DMS79 (cell line): ENCODE measurements around the gene SNX17.

Experiments
- DNase-seq: peaks from one replicate; lab custom pipeline; 2025; lab: John Stamatoyannopoulos, UW

The SNX17 gene

DNA sequence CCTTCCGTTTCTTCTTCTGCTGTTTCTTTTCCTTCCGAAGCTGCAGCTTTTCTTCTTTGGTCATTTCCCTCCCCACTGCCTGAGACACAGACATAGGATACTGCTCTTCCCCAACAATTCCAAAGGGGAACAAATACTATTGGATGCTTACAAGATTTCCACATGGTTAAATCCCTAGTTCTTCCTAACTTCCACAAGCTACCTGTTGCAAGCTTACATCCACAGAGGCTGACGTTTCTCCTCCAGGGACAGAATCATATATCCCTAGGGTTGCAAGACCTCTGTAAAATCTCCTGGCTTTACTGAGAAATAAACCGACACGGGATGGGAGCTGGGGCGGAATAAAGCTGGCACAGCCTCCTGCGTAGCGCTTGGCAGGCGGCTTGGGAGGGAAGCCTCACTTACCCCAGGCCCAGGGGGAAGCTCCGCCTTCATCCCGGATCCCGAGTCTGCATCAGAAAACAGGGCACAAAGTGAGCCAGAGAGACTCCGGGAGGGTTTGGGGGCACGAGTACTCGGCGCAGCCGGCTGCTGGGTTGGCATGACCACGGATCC is 868 bp upstream of the SNX17 start:
- no peak for DNase-seq

DNA sequence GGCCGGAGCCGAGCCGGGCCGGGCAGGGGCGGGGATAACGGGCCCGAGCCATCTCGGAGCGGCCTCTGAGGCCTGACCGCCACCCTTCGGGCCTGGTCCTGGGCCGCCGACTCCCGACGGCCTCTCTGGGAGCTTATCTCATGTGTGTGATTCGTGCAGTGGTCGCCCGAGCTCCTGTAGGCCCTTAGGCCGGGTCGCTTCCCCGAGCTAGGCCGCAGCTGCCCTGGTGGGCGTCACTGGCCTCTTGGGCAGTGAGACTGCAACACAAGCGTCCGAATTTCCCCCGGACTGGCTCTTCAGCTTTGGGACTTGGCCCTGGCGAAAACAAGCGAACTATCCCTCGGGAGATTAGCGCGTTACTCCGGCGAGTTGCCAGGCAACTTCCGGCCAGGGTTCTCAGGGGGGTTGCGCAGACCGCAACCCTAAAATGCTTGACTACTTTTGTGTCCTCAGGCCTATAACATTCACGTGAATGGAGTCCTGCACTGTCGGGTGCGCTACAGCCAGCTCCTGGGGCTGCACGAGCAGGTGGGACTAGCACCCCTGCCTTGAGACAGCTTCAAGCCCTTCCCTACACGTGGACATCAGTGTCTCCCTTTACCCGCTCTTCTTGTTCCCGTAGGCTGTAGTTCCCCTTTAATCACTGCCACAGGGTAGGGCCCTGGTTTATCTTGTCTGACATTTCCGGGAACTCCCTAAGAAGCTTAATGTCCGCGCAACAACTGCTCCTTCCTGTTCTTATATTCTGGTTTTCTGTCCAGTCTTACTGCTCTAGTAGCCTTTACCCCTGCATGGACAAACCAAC is 602 bp downstream of the SNX17 start:
- DNase-seq, result no peak

DNA sequence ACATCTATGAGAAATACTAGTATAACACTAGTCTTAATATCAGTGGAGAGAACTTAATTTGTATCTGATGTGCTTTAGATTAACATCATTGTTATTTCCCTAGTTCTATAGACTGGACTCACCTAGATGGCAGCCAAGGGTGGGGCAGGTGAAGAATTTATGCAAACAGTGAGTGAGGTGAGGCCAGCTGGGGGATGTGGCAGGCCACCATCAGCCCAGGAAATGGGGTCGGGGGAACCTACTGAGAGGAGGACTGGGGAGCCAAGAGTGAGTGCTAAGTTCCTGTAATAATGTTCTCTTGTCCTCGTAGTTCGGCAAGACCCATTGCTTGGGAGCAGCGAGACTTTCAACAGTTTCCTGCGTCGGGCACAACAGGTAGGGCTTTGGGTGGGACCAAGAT is 2.5 kb downstream of the SNX17 start:
- no peak for DNase-seq

DNA sequence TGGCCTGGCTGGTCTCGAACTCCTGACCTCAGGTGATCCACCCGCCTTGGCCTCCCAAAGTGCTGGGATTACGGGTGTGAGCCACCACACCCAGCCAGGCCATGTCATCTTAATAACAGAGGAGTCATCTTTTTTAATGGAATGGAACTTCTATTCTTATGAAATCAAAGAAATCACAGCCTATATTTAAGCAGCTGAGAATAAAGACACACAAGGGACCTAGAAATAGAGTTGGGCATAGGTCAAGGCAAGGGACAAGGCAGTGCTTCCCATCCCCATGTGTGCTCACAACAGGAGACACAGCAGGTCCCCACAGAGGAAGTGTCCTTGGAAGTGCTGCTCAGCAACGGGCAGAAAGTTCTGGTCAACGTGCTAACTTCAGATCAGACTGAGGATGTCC is 3.2 kb downstream of the SNX17 start:
- DNase-seq, result no peak

DNA sequence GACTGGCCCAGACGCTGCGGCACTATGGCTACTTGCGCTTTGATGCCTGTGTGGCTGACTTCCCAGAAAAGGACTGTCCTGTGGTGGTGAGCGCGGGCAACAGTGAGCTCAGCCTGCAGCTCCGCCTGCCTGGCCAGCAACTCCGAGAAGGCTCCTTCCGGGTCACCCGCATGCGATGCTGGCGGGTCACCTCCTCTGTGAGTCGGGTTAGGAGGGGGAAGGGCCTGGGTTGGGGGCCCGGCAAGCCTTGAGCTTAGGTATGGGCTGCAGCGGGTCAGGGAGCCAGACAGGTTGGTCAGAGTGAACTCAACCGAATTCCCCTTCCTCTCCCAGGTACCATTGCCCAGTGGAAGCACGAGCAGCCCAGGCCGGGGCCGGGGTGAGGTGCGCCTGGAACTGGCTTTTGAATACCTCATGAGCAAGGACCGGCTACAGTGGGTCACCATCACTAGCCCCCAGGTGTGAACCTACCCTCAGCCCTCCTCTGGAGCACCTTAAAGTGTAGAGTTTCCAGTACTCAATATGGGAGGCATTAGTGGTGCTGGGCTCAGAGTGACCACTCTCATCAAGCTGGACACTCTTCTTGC is 5.2 kb downstream of the SNX17 start:
- no peak for DNase-seq

DNA sequence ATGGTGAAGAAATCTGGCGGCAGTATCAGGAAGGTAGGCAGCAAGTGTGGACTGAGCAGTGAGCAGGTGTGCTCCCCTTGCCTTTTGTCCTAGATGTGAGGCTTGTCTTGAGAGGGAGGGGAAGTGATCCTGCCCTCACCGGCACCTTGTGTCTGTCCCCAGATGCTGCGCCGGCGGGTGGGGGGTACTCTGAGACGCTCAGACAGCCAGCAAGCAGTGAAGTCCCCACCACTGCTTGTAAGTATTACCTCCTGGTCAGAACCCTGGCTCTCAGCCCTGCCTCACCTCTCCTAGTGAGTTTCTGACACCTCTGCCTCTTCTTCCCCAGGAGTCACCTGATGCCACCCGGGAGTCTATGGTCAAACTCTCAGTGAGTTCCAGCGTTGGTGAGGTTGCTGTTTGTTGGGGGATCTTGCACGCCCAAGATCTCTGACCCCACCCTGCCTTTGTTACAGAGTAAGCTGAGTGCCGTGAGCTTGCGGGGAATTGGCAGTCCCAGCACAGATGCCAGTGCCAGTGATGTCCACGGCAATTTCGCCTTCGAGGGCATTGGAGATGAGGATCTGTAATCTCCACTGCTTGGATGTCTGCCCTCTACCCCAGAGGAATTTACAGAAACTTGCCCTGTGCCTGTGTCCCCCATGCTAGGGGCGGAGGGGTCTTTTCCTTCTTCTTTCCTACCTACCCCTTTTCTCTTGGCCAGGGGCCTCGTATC is 5.9 kb downstream of the SNX17 start:
- DNase-seq, result no peak

DNA sequence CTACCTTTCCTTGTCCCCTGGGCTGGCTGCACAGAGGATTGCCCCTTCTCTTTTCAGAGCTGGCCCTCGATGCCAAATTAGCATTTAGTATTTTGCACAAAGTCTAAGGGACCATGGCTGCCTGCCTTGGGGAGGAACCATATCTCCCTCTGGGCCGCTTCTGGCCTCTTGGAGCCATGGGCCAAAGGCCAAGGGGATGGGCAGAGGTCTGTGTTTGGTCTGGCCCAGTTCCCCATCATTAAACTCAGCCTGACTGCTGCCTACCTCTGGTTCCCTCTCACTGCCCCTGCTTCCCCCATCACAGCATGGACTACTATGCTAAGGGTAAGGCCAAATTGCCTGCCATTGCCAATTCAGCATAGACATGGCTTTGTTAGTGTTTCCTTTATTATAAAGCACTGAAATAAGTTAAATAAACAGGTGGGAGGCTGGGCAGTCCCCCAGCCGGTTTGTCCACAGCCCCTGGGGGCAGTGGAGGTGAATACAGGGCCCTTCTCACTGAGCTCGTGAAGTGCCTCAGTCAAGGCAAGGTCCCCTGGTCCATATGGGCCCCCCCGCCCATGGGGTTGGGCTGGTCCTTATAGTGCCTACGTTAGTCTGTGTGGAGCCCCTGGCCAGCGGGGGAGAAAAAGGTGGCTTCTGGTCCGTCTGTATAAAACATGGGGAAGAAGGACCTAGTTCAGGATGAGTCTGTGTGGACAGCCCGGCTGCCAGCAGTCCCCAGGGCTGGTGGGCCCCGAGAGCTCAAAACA is 6.6 kb downstream of the SNX17 start:
- DNase-seq, result no peak

DNA sequence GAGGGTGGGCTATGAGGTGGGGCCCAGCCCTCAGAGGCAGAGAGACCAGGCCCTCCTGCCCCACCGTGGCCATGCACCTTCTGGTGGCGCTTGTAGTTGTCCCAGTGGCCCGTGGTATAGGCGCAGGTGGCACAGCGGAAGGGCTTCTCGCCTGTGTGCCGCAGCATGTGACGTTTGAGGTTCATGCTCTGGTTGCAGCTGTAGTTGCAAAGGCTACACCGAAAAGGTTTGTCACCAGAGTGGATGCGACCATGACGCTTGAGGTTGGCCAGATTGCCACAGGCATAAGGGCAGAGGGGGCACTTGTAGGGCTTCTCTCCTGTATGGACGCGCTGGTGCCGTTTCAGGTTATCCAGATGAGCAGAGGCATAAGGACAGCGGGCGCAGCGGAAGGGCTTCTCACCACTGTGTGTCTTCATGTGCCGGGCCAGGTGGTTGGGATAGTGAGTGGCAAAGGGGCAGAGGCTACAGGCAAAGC is 7.2 kb downstream of the SNX17 start:
- DNase-seq, result no peak

DNA sequence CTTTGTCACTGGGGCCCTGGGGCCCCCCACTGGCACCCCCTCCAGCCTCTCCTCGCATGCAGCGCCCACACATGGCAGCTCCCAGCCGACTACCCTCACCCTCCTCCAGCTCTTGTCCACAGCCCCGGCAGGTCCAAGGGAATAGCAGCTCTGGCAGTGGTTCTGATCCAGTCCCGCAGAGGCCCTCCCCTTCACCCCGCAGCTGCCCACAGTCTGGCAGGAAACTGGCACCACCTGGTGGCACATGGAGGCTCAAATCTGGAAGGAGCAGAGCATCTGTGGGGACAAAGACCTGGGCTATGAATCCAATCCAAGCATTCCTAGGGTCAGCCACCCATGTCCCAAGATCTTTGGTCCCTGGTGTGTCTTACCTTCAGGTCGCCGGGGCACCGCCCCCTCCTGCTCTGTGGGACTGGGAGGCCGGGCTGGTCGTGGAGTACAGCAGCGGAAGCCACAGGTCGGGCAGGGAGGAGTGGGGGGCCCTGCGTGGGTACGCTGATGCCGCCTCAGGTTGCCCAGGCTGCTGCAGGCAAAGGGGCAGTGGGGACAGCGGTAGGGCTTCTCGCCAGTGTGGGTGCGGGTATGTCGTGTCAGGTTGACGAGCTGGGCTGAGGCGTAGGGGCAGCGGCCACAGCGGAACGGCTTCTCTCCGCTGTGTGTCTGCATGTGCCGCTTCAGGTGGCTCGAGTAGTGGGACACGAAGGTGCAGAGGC is 7.8 kb downstream of the SNX17 start:
- no peak for DNase-seq

DNA sequence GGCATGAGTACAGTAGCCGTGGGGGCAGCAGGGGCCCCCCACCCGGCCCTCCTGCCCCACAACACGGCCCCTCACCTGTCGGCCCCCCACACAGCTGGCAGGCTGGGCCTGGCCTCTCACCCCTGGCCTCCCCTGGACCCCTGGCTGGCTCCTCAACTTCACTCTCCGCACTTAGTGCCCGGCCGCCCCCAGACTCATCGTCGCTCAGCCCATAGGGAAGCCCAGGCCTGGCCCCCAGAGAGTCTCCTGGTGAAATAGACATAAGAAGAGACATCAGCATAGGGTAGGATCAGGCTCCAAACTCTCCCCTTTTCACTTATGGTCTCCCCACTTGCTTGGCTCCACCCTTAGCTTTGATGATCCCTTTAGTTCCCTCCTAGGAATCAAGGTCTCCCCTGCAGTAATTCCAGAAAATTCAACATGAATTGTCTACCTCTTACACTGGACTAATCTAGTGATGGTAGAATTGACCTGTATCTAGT is 8.4 kb downstream of the SNX17 start:
- no peak for DNase-seq

DNA sequence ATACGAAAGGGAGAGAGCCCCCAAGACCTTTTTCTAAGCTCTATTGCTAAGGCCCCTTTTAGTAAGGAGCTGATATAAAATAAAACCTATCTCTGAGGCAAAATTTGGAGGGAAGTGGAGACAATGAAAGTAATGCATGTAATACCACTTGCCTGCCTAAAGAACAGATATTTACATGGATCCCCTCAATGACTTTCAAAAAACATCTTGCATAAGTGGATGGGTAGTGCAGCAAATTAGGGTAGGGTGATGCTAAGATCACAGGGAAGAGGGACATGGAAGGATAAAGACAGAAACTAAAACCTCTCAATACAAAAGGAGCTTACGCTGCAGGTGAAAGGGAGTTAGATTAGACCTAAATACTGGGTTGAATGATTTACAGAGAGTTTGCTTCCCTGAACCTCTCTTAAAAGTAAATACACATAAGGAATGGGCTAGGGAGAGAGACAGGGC is 9.0 kb downstream of the SNX17 start:
- no peak for DNase-seq

DNA sequence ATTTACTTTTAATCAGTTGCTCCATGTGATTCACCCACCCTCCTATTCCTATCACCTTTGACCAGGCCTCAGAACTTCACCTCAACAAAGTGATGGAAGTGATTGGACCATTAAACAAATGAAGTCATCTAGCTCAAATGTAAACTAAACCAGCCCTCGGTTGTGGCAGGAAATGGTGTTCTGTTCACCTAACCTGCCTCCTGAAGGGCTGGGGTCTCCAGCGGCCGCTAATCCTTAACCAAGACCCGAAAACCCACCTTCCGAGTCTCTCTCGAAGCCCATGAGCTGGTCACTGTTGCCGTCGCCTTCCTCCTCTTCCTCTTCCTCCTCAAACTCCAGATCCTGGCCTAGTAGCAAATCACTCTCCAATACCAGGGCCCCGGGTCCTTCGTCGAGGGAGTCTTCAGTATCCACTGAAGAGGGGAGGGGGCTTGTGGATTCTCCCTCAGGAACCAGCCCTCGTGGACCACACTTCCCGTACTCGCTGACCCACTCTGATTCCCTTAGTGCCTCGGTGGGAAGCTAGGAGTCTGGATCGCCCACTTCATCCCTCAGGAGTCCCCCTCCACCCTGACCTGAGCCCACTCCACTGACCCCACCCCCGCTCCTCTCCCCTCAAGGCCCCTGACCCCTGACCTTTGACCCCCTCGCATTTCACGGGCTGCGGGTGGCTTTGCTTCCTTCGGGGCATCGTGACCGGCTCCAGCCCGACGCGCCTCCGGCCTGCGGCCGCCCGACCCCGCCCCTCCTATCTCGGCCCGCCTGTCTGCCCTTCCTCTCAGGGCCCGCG is 9.6 kb downstream of the SNX17 start:
- peak; percentile 13 for DNase-seq

DNA sequence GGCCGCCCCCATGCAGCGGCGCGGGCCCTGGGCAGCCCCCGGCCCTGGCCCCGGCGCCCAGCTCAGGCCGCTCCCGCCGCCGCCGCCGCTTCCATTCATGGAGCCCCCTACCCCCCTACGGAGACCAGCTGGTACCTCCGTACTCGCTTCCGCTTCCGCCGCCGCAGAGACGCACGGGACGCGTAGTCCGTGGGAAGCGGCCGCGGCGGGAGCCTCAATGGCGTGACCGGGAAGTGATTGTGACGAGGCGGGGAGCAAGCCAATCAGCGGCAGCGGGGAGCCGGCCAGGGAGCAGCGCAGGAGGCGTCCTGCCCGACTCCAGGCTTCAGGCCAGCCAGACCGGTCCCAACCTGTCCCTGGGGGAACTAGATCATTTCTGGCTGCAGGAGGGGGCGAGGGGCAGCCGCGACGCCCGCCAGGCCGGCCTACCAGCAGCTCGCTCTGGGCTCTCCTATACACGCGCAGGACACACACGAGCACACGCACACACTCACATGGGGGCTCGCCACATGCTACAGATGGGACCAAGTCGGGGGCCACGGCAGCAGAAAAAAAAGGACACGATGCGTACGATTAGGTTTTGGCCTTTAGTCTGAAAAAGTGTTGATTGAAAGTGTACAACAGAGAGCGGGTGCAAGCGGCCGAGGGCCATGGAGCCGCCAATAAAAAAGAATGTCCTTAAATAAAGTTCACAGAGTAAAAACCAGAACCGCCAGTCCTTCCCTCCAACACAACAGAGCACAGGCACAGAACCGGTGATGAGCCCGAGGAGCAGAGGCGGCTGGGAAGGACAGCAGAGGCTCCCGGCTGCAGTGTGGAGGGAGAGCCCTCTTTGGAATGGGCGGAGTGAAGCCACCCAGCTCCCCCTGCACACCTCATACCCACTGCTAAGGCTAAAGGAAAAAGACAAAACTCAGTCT is 10.5 kb downstream of the SNX17 start, which contains the start of gene ZNF513:
Gene ZNF513, minus strand, starts transcription at position 109 of the 920 bp plus-strand sequence. CDS start 208 bp downstream, outside the sequence.
- DNase-seq, result peak; percentile 94

DNA sequence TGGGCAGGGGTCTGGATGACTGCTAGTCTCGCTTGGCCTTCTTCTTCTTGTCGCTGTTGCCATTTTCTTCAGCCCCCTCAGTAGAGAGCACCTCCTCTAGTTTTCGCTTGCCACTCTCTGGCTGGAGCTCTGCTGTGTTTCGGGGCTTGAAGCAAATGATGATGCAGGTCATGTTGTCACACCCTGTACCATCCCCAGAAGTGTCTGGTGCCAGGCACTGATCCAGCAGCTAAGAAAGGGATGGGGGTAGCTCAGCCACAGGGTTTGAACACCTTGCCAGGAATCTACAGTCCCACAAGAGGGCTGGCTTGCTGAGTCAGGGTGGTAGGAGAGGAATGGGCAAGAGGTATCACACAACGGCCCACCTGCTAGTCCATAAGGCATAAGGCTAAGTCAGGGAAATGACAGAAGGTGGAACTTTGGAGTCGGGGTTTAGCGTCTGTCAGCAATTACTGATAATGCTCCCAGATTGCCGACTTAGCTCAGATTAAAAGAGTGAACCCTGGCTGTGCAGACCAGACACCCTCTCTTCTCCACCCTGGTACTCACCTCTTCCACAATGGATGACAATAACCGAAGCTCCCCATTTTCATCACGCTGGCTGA is 11.3 kb downstream of the SNX17 start:
- no peak for DNase-seq

DNA sequence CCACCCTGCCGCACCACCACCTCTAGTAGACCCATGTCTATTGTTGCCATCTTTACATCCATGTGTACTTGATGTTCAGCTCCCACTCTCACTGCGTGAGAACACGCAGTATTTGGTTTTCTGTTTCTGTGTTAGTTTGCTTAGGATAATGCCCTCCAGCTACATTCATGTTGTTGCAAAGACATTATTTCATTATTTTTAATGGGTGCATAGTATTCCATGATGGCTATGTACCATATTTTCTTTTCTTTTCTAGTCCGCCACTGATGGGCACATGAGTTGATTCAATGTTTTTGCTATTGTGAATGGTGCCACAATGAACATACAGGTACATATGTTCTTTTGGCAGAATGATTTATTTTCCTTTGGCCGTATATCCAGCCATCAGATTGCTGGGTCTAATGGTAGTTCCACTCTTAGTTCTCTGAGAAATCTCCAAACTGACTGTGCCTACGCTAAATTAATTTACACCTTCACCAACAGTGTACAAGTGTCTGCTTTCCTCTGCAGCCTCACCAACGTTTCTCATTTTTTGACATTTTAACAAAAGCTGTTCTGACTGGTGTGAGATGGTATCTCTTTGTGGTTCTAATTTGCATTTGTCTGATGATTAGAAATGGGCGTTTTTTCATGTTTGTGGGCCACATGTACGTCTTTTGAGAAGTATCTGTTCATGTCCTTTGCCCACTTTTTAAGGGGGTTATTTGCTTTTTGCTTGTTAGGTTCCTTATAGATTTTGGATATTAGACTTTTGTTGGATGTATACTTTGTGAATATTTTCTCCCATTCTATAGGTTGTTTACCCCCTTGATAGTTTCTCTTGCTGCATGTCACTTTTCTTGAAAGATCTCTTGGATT is 20.6 kb downstream of the SNX17 start:
- no peak for DNase-seq

DNA sequence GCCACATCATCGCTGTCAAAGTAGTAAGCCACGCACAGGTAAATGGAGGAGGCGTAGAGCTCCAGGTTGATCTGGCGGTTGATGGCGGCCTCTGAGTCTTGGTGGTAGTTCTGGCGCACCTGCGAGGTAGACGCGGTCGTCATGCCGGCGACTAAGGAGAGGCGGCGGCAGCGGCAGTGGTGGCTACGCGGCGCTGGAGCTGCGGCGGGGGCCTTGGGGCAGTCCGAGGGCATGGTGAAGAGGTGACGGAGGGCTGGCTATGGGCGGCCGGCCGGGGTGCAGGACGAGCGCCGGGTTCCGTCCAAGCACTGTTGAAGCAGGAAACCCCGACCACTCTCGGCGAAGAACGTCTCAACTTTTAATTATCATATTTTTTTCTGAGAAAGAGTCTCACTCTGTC is 22.8 kb downstream of the SNX17 start:
- DNase-seq, result no peak

DNA sequence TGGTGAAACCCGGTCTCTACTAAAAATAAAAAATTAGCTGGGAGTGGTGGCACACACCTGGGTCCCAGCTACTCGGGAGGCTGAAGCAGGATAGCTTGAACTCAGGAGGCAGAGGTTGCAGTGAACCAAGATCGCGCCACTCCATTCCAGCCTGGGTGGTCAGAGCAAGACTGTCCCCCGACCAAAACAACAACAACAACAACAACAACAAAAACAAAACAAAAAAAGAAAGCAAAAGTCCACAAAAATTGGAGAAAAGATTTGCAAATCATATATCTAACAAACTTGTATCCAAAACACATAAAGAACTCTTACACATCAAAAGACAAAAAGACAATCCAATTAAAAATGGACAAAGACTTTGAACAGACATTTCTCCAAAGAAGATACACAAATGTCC is 28.5 kb downstream of the SNX17 start:
- DNase-seq, result no peak
